Measurements from ENCODE around the gene APH1B.

DNA sequence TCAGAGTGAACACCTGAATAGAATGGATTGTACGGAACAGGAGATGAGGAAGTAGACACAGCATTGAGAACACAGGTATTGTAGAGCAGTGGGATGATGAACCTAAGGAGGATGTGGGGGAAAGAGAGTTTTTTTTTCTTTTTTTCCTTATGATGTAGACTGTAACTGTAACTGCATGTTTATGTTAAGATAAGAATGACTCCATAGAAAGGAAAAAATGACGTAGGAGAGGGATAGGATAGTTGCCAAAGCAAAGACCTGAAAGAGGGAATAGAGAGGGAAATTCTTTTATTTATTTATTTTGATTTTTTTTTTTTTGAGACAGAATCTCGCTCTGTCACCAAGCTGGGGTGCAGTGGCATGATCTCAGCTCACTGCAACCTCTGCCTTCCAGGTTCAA lies 33.2 kb downstream of the APH1B start:
- TF ChIP-seq CTCF (IDR thresholded peaks at IDR 0.05) (no peak), REST (IDR thresholded peaks at IDR 0.05; ENCODE audit: insufficient read depth in 1 of 2, low read depth in 2 of 2, low read length in 1 of 2) (no peak), POLR2AphosphoS5 (IDR thresholded peaks at IDR 0.05; ENCODE audit: low read depth, low read length) (no peak), SIN3A (IDR thresholded peaks at IDR 0.05; ENCODE audit: borderline replicate concordance, insufficient read depth, low read depth, low read length) (no peak), TCF7L2 (IDR thresholded peaks at IDR 0.05; ENCODE audit: low read depth, low read length) (no peak)

Measured in Panc1 (cell line).